GM12873 (cell line): ENCODE measurements around the gene EIF2S3B.

Experiments
- CTCF ChIP-seq: IDR thresholded peaks from 2 replicates; pipeline ENCODE4 v1.5.1; 2012; ENCODE audit warnings: low read depth, mild to moderate bottlenecking, moderate library complexity, low read length, control low read depth; ENCODE audit not compliant: insufficient read depth; ENCODE audit errors: missing control alignments

Gene EIF2S3B

GRCh38 chr12:10537721-10538120, 32.0 kb downstream of the EIF2S3B start:
- no peak for TF ChIP-seq CTCF

- no peak for TF ChIP-seq CTCF
Measured at GRCh38 chr12:10540776-10541205, 35.1 kb downstream of the EIF2S3B start.

- TF ChIP-seq CTCF, result no peak
Measured at GRCh38 chr12:10543499-10543898, 37.8 kb downstream of the EIF2S3B start.

- TF ChIP-seq CTCF, result no peak
Measured at GRCh38 chr12:10551375-10551774, 45.7 kb downstream of the EIF2S3B start.

- no peak for TF ChIP-seq CTCF
Measured at GRCh38 chr12:10553148-10553547, 47.5 kb downstream of the EIF2S3B start.

GRCh38 chr12:10554228-10554755, 48.6 kb downstream of the EIF2S3B start:
- TF ChIP-seq CTCF, result no peak

- no peak for TF ChIP-seq CTCF
Measured at GRCh38 chr12:10554756-10555481, 49.2 kb downstream of the EIF2S3B start.
